ENCODE data around the gene CERS6. TPM values are rescaled to one million over a fixed set of nuclear protein-coding genes. Genes with fewer than 3 reads are reported as not detected.

The CERS6 gene
- total and polyA plus RNA-seq, 4 donors: 4.2 to 20.4 (median 10.1) TPM

DNA sequence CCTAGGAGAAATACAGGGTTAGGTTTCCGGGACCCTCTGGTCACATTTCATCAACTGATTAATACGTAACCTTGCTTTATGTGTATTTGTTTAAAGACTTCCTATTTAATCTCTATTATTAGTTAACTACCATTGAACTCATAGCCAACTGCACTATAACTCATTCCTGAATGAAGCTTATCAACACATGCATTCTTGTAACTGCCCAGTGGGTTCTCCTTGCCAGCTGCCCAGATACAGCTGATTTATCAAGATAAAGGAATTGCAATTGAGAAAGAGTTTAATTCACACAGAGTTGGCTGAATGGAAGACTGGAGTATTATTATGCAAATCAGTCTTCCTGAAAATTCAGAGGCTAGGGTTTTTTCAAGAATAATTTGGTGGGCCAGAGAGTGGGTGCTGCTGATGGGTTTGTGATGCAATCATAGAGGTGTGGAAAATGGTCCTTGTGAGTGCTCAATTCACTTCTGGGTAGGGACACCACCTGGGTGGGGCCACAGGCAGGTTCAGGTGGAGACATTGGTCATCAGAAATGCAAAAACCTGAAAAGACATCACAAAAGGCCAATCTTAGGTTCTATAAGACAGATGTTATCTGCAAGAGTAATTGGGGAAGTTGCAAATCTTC is 325.2 kb downstream of the CERS6 start:
- H3K9me3 ChIP-seq (ENCODE audit: control insufficient read depth in 4 of 4, low read length in 3 of 4): no peaks in the 10 kb centered on the region
- H3K4me3 ChIP-seq (ENCODE audit: low read depth in 1 of 3, low read length in 3 of 3): no peak overlapping the region
- TF ChIP-seq SP1 (IDR thresholded peaks at IDR 0.05) (no peak), RAD21 (IDR thresholded peaks at IDR 0.05) (no peak), NR2F2 (IDR thresholded peaks at IDR 0.05) (no peak), JUND (IDR thresholded peaks at IDR 0.05) (no peak), HNF4A (conservative IDR thresholded peaks at IDR 0.05) (no peak), FOXA1 (IDR thresholded peaks at IDR 0.05) (no peak), TAF1 (conservative IDR thresholded peaks at IDR 0.05) (no peak), RXRA (IDR thresholded peaks at IDR 0.05) (no peak), EGR1 (IDR thresholded peaks at IDR 0.05; ENCODE audit: low read depth in 2 of 2) (no peak), YY1 (IDR thresholded peaks at IDR 0.05) (no peak), HNF4G (IDR thresholded peaks at IDR 0.05) (no peak), GABPA (IDR thresholded peaks at IDR 0.05 in 1 of 2, conservative IDR thresholded peaks at IDR 0.05 in 1 of 2) (no peak)
- TF ChIP-seq, protein P1, sequence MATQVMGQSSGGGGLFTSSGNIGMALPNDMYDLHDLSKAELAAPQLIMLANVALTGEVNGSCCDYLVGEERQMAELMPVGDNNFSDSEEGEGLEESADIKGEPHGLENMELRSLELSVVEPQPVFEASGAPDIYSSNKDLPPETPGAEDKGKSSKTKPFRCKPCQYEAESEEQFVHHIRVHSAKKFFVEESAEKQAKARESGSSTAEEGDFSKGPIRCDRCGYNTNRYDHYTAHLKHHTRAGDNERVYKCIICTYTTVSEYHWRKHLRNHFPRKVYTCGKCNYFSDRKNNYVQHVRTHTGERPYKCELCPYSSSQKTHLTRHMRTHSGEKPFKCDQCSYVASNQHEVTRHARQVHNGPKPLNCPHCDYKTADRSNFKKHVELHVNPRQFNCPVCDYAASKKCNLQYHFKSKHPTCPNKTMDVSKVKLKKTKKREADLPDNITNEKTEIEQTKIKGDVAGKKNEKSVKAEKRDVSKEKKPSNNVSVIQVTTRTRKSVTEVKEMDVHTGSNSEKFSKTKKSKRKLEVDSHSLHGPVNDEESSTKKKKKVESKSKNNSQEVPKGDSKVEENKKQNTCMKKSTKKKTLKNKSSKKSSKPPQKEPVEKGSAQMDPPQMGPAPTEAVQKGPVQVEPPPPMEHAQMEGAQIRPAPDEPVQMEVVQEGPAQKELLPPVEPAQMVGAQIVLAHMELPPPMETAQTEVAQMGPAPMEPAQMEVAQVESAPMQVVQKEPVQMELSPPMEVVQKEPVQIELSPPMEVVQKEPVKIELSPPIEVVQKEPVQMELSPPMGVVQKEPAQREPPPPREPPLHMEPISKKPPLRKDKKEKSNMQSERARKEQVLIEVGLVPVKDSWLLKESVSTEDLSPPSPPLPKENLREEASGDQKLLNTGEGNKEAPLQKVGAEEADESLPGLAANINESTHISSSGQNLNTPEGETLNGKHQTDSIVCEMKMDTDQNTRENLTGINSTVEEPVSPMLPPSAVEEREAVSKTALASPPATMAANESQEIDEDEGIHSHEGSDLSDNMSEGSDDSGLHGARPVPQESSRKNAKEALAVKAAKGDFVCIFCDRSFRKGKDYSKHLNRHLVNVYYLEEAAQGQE (IDR thresholded peaks at IDR 0.05): no peak
- TF ChIP-seq, protein P2, sequence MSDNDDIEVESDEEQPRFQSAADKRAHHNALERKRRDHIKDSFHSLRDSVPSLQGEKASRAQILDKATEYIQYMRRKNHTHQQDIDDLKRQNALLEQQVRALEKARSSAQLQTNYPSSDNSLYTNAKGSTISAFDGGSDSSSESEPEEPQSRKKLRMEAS (IDR thresholded peaks at IDR 0.05): no peak
- TF ChIP-seq, protein P3, sequence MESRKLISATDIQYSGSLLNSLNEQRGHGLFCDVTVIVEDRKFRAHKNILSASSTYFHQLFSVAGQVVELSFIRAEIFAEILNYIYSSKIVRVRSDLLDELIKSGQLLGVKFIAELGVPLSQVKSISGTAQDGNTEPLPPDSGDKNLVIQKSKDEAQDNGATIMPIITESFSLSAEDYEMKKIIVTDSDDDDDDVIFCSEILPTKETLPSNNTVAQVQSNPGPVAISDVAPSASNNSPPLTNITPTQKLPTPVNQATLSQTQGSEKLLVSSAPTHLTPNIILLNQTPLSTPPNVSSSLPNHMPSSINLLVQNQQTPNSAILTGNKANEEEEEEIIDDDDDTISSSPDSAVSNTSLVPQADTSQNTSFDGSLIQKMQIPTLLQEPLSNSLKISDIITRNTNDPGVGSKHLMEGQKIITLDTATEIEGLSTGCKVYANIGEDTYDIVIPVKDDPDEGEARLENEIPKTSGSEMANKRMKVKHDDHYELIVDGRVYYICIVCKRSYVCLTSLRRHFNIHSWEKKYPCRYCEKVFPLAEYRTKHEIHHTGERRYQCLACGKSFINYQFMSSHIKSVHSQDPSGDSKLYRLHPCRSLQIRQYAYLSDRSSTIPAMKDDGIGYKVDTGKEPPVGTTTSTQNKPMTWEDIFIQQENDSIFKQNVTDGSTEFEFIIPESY (IDR thresholded peaks at IDR 0.05): no peak
- TF ChIP-seq, protein P4, sequence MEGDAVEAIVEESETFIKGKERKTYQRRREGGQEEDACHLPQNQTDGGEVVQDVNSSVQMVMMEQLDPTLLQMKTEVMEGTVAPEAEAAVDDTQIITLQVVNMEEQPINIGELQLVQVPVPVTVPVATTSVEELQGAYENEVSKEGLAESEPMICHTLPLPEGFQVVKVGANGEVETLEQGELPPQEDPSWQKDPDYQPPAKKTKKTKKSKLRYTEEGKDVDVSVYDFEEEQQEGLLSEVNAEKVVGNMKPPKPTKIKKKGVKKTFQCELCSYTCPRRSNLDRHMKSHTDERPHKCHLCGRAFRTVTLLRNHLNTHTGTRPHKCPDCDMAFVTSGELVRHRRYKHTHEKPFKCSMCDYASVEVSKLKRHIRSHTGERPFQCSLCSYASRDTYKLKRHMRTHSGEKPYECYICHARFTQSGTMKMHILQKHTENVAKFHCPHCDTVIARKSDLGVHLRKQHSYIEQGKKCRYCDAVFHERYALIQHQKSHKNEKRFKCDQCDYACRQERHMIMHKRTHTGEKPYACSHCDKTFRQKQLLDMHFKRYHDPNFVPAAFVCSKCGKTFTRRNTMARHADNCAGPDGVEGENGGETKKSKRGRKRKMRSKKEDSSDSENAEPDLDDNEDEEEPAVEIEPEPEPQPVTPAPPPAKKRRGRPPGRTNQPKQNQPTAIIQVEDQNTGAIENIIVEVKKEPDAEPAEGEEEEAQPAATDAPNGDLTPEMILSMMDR (IDR thresholded peaks at IDR 0.05; ENCODE audit: low read depth, low read length, missing input control): no peak
- TF ChIP-seq, protein P5, sequence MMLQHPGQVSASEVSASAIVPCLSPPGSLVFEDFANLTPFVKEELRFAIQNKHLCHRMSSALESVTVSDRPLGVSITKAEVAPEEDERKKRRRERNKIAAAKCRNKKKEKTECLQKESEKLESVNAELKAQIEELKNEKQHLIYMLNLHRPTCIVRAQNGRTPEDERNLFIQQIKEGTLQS (IDR thresholded peaks at IDR 0.05): no peak
- H3K36me3 ChIP-seq (ENCODE audit: control insufficient read depth in 4 of 4, insufficient read depth in 3 of 4, low read depth in 1 of 4, low read length in 3 of 4): no peaks in the 10 kb centered on the region
- H3K27me3 ChIP-seq (ENCODE audit: control insufficient read depth in 4 of 4, insufficient read depth in 4 of 4, low read length in 3 of 4): no peaks in the 10 kb centered on the region
- H3K9ac ChIP-seq (ENCODE audit: low read depth in 1 of 2, low read length in 2 of 2): no peak overlapping the region
- WGBS: 43% methylated on average over 2 of the region's 2 CpGs
- no peak for DNase-seq (ENCODE audit: low spot score)
- peaks cover 2 to 5% (median 2%) of the 10 kb centered on the region in 4 donors for H3K4me1 ChIP-seq (ENCODE audit: control insufficient read depth in 4 of 4, insufficient read depth in 4 of 4, low read length in 3 of 4)
- no peak overlapping the region for H3K27ac ChIP-seq (ENCODE audit: low read depth in 1 of 2, low read length in 2 of 2)

All from liver (tissue), 9 donors.